Stimulated activated effector memory CD8-positive, alpha-beta T cell treated with anti-CD3 and anti-CD28 coated beads, Interleukin-12 subunit alpha, Interleukin-12 subunit beta, amount 100 ng/mL, for 72 hours (primary cell): ENCODE measurements around the gene SARDH.

ENCODE experiments used
- ATAC-seq: fragments of 150-1000 bp; cut with Tn5 transposase; 2 replicates; pipeline ENCODE4 v1.10.0; 2021
- DNase-seq, 2 donors: peaks; one replicate each; pipeline ENCODE4 v3.0.0; 2021 to 2022; ENCODE audit warnings: low spot score in 2 of 2
- H3K27ac Mint-ChIP-seq: one replicate; pipeline ENCODE4 v1.8.0; 2022; ENCODE audit warnings: mild to moderate bottlenecking, mixed read lengths
- H3K36me3 Mint-ChIP-seq: one replicate; pipeline ENCODE4 v1.8.0; 2022; ENCODE audit warnings: mild to moderate bottlenecking, mixed read lengths
- H3K4me1 Mint-ChIP-seq: one replicate; pipeline ENCODE4 v1.8.0; 2022; ENCODE audit warnings: mixed read lengths
- H3K4me3 Mint-ChIP-seq: one replicate; pipeline ENCODE4 v1.8.0; 2022; ENCODE audit warnings: mild to moderate bottlenecking, mixed read lengths
- H3K9me3 Mint-ChIP-seq: one replicate; pipeline ENCODE4 v1.8.0; 2022; ENCODE audit warnings: mixed read lengths

The SARDH gene

GRCh38 chr9:133700819-133701320 lies 37.3 kb downstream of the SARDH start:
- DNase-seq (no peak), ATAC-seq (peak; percentile 19)
- Mint-ChIP-seq H3K9me3 (no peaks in the 10 kb centered on the region), H3K36me3 (no peaks in the 10 kb centered on the region), H3K4me3 (peak overlapping the region; percentile 63), H3K27ac (peak overlapping the region; percentile 60), H3K4me1 (peaks cover 18% of the 10 kb centered on the region)

DNA sequence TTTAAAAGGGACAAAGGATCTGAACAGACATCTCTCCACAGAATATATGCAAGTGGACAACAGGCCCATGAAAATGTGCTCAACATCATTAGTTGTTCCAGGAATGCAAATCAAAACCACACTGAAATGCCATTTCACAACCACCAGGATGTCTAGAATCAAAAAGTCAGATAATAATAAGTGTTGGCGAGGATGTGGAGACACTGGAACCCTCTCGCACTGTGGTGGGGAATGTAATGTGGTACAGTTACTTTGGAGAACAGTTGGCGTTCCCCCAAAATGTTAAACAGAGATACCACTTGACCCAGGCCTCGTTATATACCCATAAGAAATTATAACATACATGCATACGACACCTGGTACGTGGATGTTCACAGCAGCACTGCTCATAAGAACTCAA lies 38.6 kb downstream of the SARDH start:
- DNase-seq (no peak), ATAC-seq (no peak)
- peaks cover 18% of the 10 kb centered on the region for H3K4me1 Mint-ChIP-seq
- no peak overlapping the region for H3K27ac Mint-ChIP-seq
- no peak overlapping the region for H3K4me3 Mint-ChIP-seq
- no peaks in the 10 kb centered on the region for H3K36me3 Mint-ChIP-seq
- H3K9me3 Mint-ChIP-seq, result no peaks in the 10 kb centered on the region

DNA sequence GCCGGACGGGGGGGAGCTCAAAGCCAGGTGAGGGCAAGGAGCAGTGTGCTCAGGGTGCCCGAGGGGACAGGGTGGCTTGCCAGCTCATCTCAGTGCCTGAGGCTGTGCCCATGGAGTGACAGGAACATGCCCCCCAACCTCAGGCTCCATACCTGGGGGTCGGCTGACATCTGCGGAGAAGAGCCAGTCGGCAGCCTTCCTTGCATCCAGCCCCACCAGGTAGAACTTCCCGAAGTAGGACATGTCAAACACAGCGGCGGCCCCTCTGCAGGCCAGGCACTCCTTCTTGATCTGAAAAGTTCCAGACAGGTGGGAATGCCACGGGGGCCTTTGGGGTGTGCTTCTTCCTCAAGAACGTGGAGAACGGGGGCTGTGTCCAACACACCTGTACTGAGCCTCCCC lies 42.1 kb downstream of the SARDH start:
- H3K36me3 Mint-ChIP-seq, result no peaks in the 10 kb centered on the region
- no peaks in the 10 kb centered on the region for H3K9me3 Mint-ChIP-seq
- DNase-seq (no peak), ATAC-seq (no peak)
- no peak overlapping the region for H3K4me3 Mint-ChIP-seq
- H3K4me1 Mint-ChIP-seq, result peaks cover 20% of the 10 kb centered on the region
- H3K27ac Mint-ChIP-seq, result no peak overlapping the region

DNA sequence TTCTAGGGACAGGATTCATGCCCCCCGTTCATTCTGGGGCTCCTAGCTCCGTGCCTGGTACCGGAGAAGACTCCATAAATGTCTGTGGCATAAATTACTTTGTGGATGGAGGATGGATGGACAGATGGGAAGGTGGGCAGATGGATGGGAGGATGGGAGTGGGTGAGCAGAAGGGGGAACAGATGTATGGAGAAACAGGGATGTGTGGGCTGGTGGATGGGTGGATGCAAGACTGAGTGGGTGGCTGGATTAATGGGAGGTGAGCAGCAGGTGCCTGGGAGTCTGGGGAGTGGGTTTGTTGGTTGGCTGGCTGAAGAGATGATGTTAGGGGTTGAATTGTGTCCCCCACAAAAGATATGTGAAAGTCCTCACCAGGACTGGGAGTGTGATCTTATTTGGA lies 43.5 kb downstream of the SARDH start:
- H3K4me1 Mint-ChIP-seq, result peaks cover 11% of the 10 kb centered on the region
- H3K4me3 Mint-ChIP-seq, result no peak overlapping the region
- no peaks in the 10 kb centered on the region for H3K36me3 Mint-ChIP-seq
- no peak overlapping the region for H3K27ac Mint-ChIP-seq
- no peak for ATAC-seq
- no peak for DNase-seq
- H3K9me3 Mint-ChIP-seq, result no peaks in the 10 kb centered on the region

DNA sequence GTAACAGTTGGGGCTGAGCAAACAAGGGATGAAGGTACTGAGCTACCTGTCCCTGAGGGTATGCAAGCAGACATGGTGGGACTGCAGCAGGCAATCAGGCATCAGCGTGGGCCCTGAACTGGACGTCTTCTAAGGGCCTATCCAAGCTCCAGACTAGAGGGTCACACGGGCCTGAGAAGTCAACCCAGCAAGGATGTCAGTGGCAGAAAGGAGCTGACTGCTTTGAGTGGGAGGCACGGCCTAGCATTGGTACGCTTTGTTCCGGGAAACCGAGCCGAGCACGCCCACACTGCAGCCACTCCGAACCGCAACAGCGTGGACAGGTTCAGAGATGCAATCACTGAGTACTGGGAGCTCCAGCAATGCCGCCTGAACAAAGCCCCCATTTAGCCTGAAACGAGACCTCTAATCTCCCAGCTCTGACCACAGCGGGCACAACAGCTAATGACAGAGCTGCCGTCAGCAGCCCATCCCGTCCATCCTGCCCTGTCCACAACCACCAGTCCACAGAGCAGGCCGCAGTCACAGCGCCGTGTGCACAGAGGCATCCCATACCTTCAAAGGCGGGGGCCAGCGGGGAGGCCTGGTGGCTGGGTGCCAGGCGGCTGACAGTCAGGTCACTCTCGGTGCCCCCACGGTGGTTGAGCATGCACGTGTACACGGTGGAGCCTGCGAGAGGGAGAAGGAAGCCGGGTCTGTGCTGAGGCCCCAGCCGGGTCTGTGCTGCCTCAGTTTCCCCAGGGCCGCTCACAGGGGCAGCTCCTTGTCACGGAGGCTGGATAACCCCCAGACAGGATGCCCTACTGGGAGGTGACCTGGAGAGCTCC lies 44.2 kb downstream of the SARDH start:
- Mint-ChIP-seq H3K36me3 (no peaks in the 10 kb centered on the region), H3K4me1 (peaks cover 11% of the 10 kb centered on the region), H3K27ac (peak overlapping the region; percentile 29), H3K4me3 (no peak overlapping the region), H3K9me3 (no peaks in the 10 kb centered on the region)
- ATAC-seq (no peak), DNase-seq (no peak)

DNA sequence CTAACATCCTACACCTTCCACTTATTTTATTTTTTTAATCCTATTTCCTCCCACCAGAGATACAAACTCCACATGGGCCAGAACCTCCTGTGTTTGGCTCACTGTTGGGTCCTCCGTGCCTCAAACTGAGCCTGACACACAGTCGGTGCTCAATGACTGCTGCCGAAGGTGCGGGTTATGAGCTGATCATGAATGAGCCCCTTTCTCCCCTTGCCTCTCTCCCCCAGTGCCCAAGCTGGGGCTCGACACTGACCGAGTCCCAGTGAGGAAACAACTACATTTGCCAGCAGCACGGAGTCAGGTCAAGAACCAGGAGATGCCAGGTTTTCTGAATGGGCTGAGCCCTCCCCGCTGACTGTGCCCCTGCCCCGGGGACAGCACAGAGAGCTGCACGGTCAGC lies 45.0 kb downstream of the SARDH start:
- Mint-ChIP-seq H3K9me3 (no peaks in the 10 kb centered on the region), H3K27ac (peak overlapping the region; percentile 29), H3K36me3 (no peaks in the 10 kb centered on the region), H3K4me1 (peaks cover 11% of the 10 kb centered on the region), H3K4me3 (no peak overlapping the region)
- ATAC-seq (no peak), DNase-seq (no peak)

DNA sequence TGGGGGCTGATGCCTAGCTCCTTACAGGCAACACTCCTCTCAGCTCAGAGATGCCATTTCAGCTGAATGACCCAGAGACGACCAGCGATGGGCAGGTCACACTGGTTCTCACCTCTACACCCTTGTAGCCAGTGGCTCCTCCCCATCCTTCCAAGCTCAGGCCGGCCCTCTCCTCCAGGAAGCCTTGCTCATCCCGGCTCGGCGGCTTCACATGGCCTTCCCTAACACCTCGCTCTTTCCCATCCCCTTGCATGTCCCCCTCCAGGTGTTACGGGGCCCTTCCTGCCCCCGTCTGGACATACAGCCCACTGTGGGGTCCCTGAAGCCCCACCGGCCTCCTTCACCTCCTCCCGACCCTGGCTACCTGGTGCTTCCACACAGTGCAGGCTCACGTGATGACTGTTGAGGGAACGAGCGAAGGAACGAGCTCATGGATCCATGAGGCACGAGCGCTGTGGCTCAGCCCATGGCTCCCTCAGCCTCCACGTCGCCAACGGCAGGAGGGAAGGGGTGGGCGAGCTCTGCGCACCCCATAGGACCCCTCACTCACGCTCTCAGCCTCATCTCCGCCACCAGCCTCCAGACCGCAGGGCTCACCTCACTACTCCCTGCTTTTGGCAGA lies 45.7 kb downstream of the SARDH start:
- Mint-ChIP-seq H3K9me3 (no peaks in the 10 kb centered on the region), H3K27ac (peak overlapping the region; percentile 29)

GRCh38 chr9:133691626-133692363 lies 46.4 kb downstream of the SARDH start:
- Mint-ChIP-seq H3K9me3 (no peaks in the 10 kb centered on the region), H3K36me3 (no peaks in the 10 kb centered on the region), H3K4me1 (peaks cover 11% of the 10 kb centered on the region), H3K27ac (peak overlapping the region; percentile 29), H3K4me3 (no peak overlapping the region)
- DNase-seq, result no peak
- ATAC-seq, result peak; percentile 89

More for the DNA sequence above, 45.7 kb downstream of the SARDH start:
- DNase-seq (no peak), ATAC-seq (no peak)
- H3K36me3 Mint-ChIP-seq, result no peaks in the 10 kb centered on the region
- H3K4me3 Mint-ChIP-seq, result no peak overlapping the region
- peaks cover 11% of the 10 kb centered on the region for H3K4me1 Mint-ChIP-seq

DNA sequence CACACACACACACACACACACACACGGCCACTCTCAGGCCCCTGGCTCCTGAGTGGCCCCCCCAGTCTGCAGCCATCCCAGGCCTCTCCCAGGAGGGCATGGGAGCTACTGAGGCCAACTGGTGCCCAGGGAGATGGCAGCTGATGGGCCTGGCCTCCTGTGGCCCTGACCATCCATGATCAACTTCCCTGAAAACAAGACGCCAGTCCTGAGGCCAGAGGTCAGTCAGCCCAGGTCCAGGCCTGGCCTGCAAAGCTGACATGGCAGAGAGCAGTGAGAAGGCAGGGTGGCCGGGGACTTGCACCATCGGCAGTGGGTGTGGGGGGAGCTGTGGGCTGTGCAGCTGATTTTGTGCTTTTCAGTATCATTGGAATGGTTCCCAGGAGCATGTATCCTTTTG lies 47.0 kb downstream of the SARDH start:
- ATAC-seq (no peak), DNase-seq (no peak)
- H3K4me3 Mint-ChIP-seq, result no peak overlapping the region
- no peak overlapping the region for H3K27ac Mint-ChIP-seq
- no peaks in the 10 kb centered on the region for H3K9me3 Mint-ChIP-seq
- peaks cover 11% of the 10 kb centered on the region for H3K4me1 Mint-ChIP-seq
- H3K36me3 Mint-ChIP-seq, result no peaks in the 10 kb centered on the region

DNA sequence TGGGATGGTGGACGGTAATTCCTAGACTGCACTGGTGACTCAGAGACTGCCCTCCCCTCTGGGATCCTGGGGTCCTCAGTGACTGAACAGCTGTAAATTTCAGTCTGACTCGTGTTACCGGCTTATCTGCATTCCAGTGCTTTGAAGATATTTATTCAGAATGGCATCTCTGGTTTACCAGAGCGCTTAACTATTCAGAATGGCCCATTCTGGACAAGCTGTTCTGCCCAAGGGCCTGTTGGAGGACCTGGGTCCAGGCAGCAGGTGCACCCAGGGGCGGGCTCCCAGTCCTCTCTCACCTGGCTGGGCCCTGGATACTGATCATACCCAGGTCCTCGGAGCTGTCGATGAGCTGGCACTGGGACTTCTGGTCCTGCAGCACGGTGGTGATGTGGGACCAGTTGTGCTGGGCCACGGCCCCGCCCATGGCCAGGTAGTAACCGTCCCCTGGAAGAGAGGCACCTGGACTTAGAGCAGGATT lies 48.0 kb downstream of the SARDH start:
- Mint-ChIP-seq H3K4me3 (no peak overlapping the region), H3K9me3 (no peaks in the 10 kb centered on the region), H3K36me3 (no peaks in the 10 kb centered on the region), H3K4me1 (peaks cover 11% of the 10 kb centered on the region), H3K27ac (no peak overlapping the region)
- ATAC-seq (no peak), DNase-seq (no peak)

DNA sequence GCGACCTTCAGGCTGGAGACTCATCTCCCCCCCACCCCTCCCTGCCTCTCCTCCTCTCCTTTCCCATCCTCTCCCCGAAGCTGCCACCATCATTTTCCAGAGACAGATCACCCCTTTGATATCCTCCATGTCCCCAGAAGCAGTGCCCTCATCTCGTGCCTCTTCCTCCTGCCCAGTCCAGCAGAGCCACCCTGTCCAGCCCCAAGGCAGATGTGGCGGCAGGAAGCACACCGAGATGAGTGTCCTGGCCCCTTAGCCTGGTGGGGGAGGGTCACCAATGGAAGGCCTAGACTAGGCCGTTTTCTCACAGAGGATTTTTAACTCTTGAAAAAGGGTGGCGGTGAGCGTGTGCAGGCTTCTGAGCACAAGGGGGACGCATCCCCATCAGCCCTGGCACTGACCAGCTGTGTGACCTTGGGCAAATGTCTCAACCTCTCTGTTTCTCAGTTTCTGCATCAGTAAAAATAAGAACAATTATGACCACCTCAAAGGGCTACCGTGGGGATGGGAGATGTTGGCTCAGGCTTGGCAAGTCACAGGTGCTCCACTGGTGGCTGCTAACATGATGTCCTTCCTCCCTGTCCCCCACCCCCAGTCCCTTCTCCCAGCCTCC lies 48.9 kb downstream of the SARDH start:
- Mint-ChIP-seq H3K27ac (no peak overlapping the region), H3K4me3 (no peak overlapping the region), H3K9me3 (no peaks in the 10 kb centered on the region), H3K36me3 (no peaks in the 10 kb centered on the region), H3K4me1 (peaks cover 12% of the 10 kb centered on the region)
- ATAC-seq (no peak), DNase-seq (no peak)

- no peak overlapping the region for H3K27ac Mint-ChIP-seq
- H3K9me3 Mint-ChIP-seq, result no peaks in the 10 kb centered on the region
- H3K4me3 Mint-ChIP-seq, result no peak overlapping the region
- DNase-seq (no peak), ATAC-seq (no peak)
- no peaks in the 10 kb centered on the region for H3K36me3 Mint-ChIP-seq
- peaks cover 20% of the 10 kb centered on the region for H3K4me1 Mint-ChIP-seq
Measured at GRCh38 chr9:133687856-133688761, 50.0 kb downstream of the SARDH start.

DNA sequence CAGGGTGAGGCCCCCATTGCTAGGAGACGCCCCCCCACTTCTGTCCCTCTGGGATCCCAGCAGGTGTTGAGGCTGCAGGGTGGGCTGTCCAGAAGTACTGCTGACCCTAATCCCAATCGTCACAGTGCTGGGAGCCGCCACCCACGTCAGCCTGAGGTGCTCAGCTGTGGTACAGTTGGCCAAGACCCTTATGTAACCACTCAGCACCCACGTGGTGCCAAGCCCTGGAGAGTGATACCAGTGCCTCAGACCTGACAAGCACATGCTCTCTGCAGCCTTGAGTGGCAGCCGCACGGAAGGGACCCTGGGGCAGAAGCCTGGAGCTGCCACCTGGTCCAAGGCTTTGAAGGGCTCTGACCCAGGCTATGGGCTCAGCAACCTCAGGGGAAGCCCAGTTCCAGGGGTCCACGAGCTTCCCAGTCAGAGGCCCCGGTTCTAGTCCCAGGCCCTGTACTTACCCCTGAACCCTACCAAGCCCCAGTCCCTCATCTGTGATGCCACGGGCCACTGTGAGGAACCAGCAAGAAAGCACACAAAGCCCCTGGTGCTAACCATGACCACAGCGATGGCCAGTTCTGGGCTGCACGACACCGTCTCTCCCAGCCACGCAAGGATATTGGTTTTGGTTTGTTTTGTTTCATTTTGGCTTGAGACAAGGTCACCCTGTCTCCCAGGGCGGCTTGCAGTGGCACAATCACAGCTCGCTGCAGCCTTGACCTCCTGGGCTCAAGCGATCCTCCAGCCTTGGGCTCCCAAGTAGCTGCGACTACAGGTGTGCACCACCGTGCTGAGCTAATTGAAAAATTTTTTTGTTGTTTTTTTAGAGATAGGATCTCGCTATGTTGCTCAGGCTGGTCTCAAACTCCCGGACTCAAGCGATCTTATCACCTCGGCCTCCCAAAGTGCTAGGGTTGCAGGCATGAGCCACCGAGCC lies 51.2 kb downstream of the SARDH start:
- Mint-ChIP-seq H3K27ac (no peak overlapping the region), H3K9me3 (no peaks in the 10 kb centered on the region), H3K4me1 (peaks cover 11% of the 10 kb centered on the region), H3K36me3 (no peaks in the 10 kb centered on the region), H3K4me3 (no peak overlapping the region)
- no peak for ATAC-seq
- DNase-seq, result no peak
